PC-9 (cell line): ENCODE results near the gene PSME1. TPM values are rescaled to one million over a fixed set of nuclear protein-coding genes. Genes with fewer than 3 reads are reported as not detected.

Source experiments
- BruUV-seq: library from RNA; stranded (reverse); fragments of 400-500 nt; replicated peaks from 2 replicates; lab custom pipeline; 2021; lab: Mats Ljungman, UMichigan
- CTCF ChIA-PET: fragments of 300-600 bp; sonication (Branson Sonifier 250); formaldehyde crosslinking; loops from one replicate; lab custom pipeline; 2022; ENCODE audit warnings: antibody characterized with exemption; lab: Charles Lee
- POLR2A ChIA-PET: fragments of 300-600 bp; sonication (Branson Sonifier 250); formaldehyde crosslinking; loops from one replicate; lab custom pipeline; 2022; ENCODE audit warnings: antibody characterized with exemption; ENCODE audit not compliant: unreplicated experiment; lab: Charles Lee
- DNase-seq, 2 experiments: peaks; one replicate each; pipeline versions ENCODE4 v3.0.0 to v3.0.0-alpha.2; 2015 to 2022; ENCODE audit warnings: mixed read lengths in 1 of 2
- H2AFZ ChIP-seq: fragments of 200-600 bp; sonication (generic); 2 replicates; pipeline ENCODE4 v1.8.1; 2017; ENCODE audit warnings: antibody characterized with exemption
- H3F3A ChIP-seq: fragments of 200-600 bp; sonication (generic); 2 replicates; pipeline ENCODE4 v1.8.1; 2017; ENCODE audit warnings: antibody characterized with exemption, mild to moderate bottlenecking, low read depth; ENCODE audit not compliant: insufficient read depth
- H3K27ac ChIP-seq: fragments of 200-600 bp; sonication (generic); 2 replicates; pipeline ENCODE4 v1.6.1; 2016; ENCODE audit warnings: mixed run types
- H3K27me3 ChIP-seq: fragments of 200-600 bp; sonication (generic); 2 replicates; pipeline ENCODE4 v1.6.1; 2016; ENCODE audit warnings: low read depth, mixed run types; ENCODE audit not compliant: insufficient read depth
- H3K36me3 ChIP-seq: fragments of 200-600 bp; sonication (generic); 2 replicates; pipeline ENCODE4 v1.6.1; 2016; ENCODE audit warnings: low read depth, mixed run types
- H3K4me1 ChIP-seq: fragments of 200-600 bp; sonication (generic); replicated peaks from 2 replicates; pipeline ENCODE4 v1.6.1; 2016; ENCODE audit warnings: mixed run types; ENCODE audit not compliant: insufficient read depth
- H3K4me2 ChIP-seq: fragments of 200-600 bp; sonication (generic); 2 replicates; pipeline ENCODE4 v1.6.1; 2017; ENCODE audit warnings: mixed run types
- H3K4me3 ChIP-seq: fragments of 200-600 bp; sonication (generic); 2 replicates; pipeline ENCODE4 v1.6.1; 2016; ENCODE audit warnings: mixed run types
- H3K79me2 ChIP-seq: fragments of 200-600 bp; sonication (generic); 2 replicates; pipeline ENCODE4 v1.6.1; 2017; ENCODE audit warnings: low read depth, mixed run types
- H3K9me2 ChIP-seq: fragments of 200-600 bp; sonication (generic); 2 replicates; pipeline ENCODE4 v1.8.1; 2017; ENCODE audit warnings: mild to moderate bottlenecking; ENCODE audit not compliant: insufficient read depth
- H3K9me3 ChIP-seq: fragments of 200-600 bp; sonication (generic); 2 replicates; pipeline ENCODE4 v1.8.1; 2016; ENCODE audit warnings: low read depth; ENCODE audit not compliant: insufficient read depth
- H4K20me1 ChIP-seq: fragments of 200-600 bp; sonication (generic); 2 replicates; pipeline ENCODE4 v1.8.1; 2017; ENCODE audit not compliant: insufficient read depth
- CTCF ChIP-seq: fragments of 200-600 bp; sonication (generic); conservative IDR thresholded peaks from 2 replicates; pipeline ENCODE4 v1.6.1; 2017; ENCODE audit warnings: mixed run types, antibody characterized with exemption, mild to moderate bottlenecking, moderate library complexity
- EZH2 ChIP-seq: fragments of 200-600 bp; sonication (generic); IDR thresholded peaks from 2 replicates; pipeline ENCODE4 v1.8.0; 2017; ENCODE audit warnings: antibody characterized with exemption, low read depth
- intact Hi-C: fragments of 100-400 bp; cut with micrococcal nuclease; formaldehyde crosslinking; loops from one replicate; pipeline ENCODE4 v1.10.0; 2022; ENCODE audit not compliant: unreplicated experiment
- total RNA-seq: library from RNA; stranded (reverse); gene quantifications from 2 replicates; pipeline ENCODE4 v1.2.3, GENCODE V29; 2021

The PSME1 gene
- total RNA-seq, 1 experiment from 2014 or later: 174 TPM

GRCh38 chr14:24171422-24172260 is 35.6 kb downstream of the PSME1 start, which contains the start of gene REC8:
REC8 (plus strand) TSS chr14:24172080; CDS start chr14:24172553, 473 bp downstream.
- Histone ChIP-seq H3K4me3 (no peak within 1 kb of the TSS), H3K27ac (no peak within 1 kb of the TSS), H3K36me3 (no peaks in the 10 kb centered on the region)

GRCh38 chr14:24172261-24172860 is 36.4 kb downstream of the PSME1 start:
- Histone ChIP-seq H3K36me3 (no peaks in the 10 kb centered on the region), H2AFZ (no peak overlapping the region), H3K79me2 (no peaks in the 10 kb centered on the region), H3K4me3 (no peak overlapping the region), H3K4me1 (no peaks in the 10 kb centered on the region), H4K20me1 (no peaks in the 10 kb centered on the region), H3F3A (no peaks in the 10 kb centered on the region; the same call in 1 of the 2 replicates), H3K9me2 (no peaks in the 10 kb centered on the region), H3K4me2 (no peak overlapping the region), H3K9me3 (no peaks in the 10 kb centered on the region), H3K27ac (no peak overlapping the region), H3K27me3 (no peaks in the 10 kb centered on the region)
- no TSS peak for BruUV-seq
- ChIA-PET CTCF (no interaction called here), POLR2A (no interaction called here)
- intact Hi-C loops: no loop called here
- DNase-seq: no peak
- TF ChIP-seq CTCF (no peak), EZH2 (no peak)

More at GRCh38 chr14:24171422-24172260, 35.6 kb downstream of the PSME1 start, which contains the start of gene REC8:
- no peak for DNase-seq
- intact Hi-C loops: no loop called here
- no peaks in the 10 kb centered on the region for H3K79me2 ChIP-seq
- H3K9me3 ChIP-seq: no peaks in the 10 kb centered on the region
- TF ChIP-seq CTCF (no peak), EZH2 (no peak)
- no TSS peak for BruUV-seq
- no peaks in the 10 kb centered on the region for H3K27me3 ChIP-seq
- no peaks in the 10 kb centered on the region for H3K9me2 ChIP-seq
- CTCF ChIA-PET: no interaction called here
- POLR2A ChIA-PET: no interaction called here
- no peaks in the 10 kb centered on the region for H4K20me1 ChIP-seq
- no peak within 1 kb of the TSS for H3K4me2 ChIP-seq
- no peaks in the 10 kb centered on the region for H3K4me1 ChIP-seq
- no peak within 1 kb of the TSS for H2AFZ ChIP-seq
- no peaks in the 10 kb centered on the region; the same call in 1 of the 2 replicates for H3F3A ChIP-seq

GRCh38 chr14:24172871-24173281 is 36.9 kb downstream of the PSME1 start:
- CTCF ChIA-PET: no interaction called here
- H3K36me3 ChIP-seq: no peaks in the 10 kb centered on the region
- TF ChIP-seq EZH2 (no peak), CTCF (no peak)
- BruUV-seq: no TSS peak
- no peaks in the 10 kb centered on the region for H3K27me3 ChIP-seq
- no peak overlapping the region for H3K4me2 ChIP-seq
- H3K4me3 ChIP-seq: no peak overlapping the region
- POLR2A ChIA-PET: no interaction called here
- no peaks in the 10 kb centered on the region for H3K9me3 ChIP-seq
- intact Hi-C loops: no loop called here
- H3K4me1 ChIP-seq: no peaks in the 10 kb centered on the region
- no peak overlapping the region for H3K27ac ChIP-seq
- no peak overlapping the region for H2AFZ ChIP-seq
- H3F3A ChIP-seq: no peaks in the 10 kb centered on the region; the same call in 1 of the 2 replicates
- no peak for DNase-seq
- no peaks in the 10 kb centered on the region for H3K9me2 ChIP-seq
- H3K79me2 ChIP-seq: no peaks in the 10 kb centered on the region
- H4K20me1 ChIP-seq: no peaks in the 10 kb centered on the region
